GM12878 (cell line): ENCODE results near the gene COL20A1. TPM values are rescaled to one million over a fixed set of nuclear protein-coding genes. Genes with fewer than 3 reads are reported as not detected.

Experiments
- CBFB ChIP-seq: IDR thresholded peaks from 2 replicates; pipeline ENCODE4 v1.6.1; 2016; ENCODE audit warnings: antibody characterized with exemption, low read depth
- EED ChIP-seq: sonication (generic); IDR thresholded peaks from 2 replicates; pipeline ENCODE4 v1.6.1; 2016; ENCODE audit warnings: antibody characterized with exemption, low read depth
- NFYB ChIP-seq: IDR thresholded peaks from 2 replicates; pipeline ENCODE4 v1.6.1; 2011; ENCODE audit warnings: low read depth, mild to moderate bottlenecking, low read length, improper control_type of control experiment, moderate library complexity; ENCODE audit not compliant: insufficient read depth
- NR2F1 ChIP-seq: fragments of 450-650 bp; conservative IDR thresholded peaks from 2 replicates; pipeline ENCODE4 v1.6.1; 2017; ENCODE audit warnings: mild to moderate bottlenecking
- RB1 ChIP-seq: fragments of 450-650 bp; formaldehyde crosslinking; IDR thresholded peaks from 2 replicates; pipeline ENCODE4 v1.6.1; 2017; ENCODE audit warnings: mild to moderate bottlenecking, borderline replicate concordance
- RBBP5 ChIP-seq: fragments of 200-600 bp; sonication (generic); conservative IDR thresholded peaks from 2 replicates; pipeline ENCODE4 v1.6.1; 2016
- polyA plus RNA-seq, 11 experiments: library from polyadenylated mRNA; depleted of rRNA in 4 of 11; unstranded in 6 of 11; stranded (reverse) in 5 of 11; fragments of >200 nt; fragmentation: Nextera tagmentation in 4 of 11; fragmentation: Illumina TruSeq in 1 of 11; extraction: Ambion mirVana in 4 of 11; extraction: Trizol in 1 of 11; gene quantifications; 1 replicate in 1 of 11; 2 replicates in 10 of 11; pipeline versions ENCODE4 v1.2.1 to v1.2.3, GENCODE V29; 2011 to 2016; ENCODE audit warnings: inconsistent platforms in 2 of 11, missing spikeins in 2 of 11, low read depth in 1 of 11
- total RNA-seq, 4 experiments: library from RNA; depleted of rRNA in 3 of 4; stranded (reverse); fragments of >200 nt in 3 of 4; fragmentation: Illumina TruSeq in 1 of 4; extraction: Trizol in 1 of 4; gene quantifications; 2 replicates each; pipeline versions ENCODE4 v1.2.1 to v1.2.3, GENCODE V29; 2013 to 2021
- TF ChIP-seq, protein P1 (sequence below): fragments of 150-350 bp; IDR thresholded peaks from 2 replicates; pipeline ENCODE4 v1.6.1; 2016; ENCODE audit warnings: low read depth, low read length

COL20A1 gene
- total and polyA plus RNA-seq, 10 of the 15 experiments (the other 5 are each of a cell fraction or from before 2014, with no cell fraction given), result not detected

DNA sequence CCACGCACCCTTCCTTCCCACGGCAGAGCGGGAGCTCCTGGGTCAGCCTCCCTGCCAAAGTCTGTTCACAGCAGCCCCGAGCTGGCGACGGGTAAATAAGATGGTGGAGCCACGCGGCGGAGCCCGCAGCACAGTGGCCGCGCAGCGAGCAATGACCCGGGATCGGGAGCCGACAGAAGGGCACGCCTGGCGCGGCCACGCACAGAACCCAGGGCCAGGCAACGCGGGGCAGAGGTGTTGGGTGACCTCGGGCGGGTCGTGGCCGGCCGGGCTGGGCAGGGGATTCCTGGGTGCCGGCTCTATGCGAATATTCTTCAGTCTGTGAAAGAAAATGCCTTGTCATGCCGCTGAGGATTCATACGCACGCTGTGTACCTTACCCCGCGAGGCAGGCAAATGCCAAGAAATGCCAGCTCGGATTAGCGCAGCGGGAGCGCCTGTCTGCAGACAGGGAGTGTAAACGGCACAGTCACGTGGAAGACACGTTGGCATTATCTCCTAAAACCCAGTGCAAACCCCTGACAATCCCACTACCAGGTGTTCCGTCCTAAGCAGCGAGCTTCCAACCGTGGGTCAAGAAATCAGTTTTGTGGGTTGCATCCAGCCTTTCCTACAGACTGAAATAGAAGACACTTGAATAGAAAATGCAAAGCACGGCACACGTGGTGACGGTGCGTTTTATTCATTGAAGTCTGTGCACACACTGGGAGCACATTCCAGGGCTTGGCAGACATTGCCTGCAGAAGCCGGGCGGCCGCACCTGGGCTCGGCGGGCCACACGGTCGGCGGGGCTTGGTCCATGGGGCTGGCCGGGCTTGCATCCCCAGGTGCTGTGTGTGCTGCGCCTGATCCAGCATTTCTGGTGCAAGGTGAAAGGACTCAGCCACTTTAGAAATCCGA, 49.8 kb downstream of the COL20A1 start (continued):
- TF ChIP-seq NFYB, result no peak
- TF ChIP-seq, protein P1, sequence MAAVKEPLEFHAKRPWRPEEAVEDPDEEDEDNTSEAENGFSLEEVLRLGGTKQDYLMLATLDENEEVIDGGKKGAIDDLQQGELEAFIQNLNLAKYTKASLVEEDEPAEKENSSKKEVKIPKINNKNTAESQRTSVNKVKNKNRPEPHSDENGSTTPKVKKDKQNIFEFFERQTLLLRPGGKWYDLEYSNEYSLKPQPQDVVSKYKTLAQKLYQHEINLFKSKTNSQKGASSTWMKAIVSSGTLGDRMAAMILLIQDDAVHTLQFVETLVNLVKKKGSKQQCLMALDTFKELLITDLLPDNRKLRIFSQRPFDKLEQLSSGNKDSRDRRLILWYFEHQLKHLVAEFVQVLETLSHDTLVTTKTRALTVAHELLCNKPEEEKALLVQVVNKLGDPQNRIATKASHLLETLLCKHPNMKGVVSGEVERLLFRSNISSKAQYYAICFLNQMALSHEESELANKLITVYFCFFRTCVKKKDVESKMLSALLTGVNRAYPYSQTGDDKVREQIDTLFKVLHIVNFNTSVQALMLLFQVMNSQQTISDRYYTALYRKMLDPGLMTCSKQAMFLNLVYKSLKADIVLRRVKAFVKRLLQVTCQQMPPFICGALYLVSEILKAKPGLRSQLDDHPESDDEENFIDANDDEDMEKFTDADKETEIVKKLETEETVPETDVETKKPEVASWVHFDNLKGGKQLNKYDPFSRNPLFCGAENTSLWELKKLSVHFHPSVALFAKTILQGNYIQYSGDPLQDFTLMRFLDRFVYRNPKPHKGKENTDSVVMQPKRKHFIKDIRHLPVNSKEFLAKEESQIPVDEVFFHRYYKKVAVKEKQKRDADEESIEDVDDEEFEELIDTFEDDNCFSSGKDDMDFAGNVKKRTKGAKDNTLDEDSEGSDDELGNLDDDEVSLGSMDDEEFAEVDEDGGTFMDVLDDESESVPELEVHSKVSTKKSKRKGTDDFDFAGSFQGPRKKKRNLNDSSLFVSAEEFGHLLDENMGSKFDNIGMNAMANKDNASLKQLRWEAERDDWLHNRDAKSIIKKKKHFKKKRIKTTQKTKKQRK, result no peak
- TF ChIP-seq RBBP5, result no peak
- TF ChIP-seq NR2F1, result no peak
- no peak for TF ChIP-seq CBFB
- no peak for TF ChIP-seq EED
- TF ChIP-seq RB1, result no peak
- TF ChIP-seq, all 136 proteins: peak for 0
